ENCODE measurements around the gene RHOB.
"Not testable (repeated sequence)": the region's sequence is repeated elsewhere in the genome, so short reads cannot be mapped to it uniquely, and the experiment has no call there.

Gene RHOB

DNA sequence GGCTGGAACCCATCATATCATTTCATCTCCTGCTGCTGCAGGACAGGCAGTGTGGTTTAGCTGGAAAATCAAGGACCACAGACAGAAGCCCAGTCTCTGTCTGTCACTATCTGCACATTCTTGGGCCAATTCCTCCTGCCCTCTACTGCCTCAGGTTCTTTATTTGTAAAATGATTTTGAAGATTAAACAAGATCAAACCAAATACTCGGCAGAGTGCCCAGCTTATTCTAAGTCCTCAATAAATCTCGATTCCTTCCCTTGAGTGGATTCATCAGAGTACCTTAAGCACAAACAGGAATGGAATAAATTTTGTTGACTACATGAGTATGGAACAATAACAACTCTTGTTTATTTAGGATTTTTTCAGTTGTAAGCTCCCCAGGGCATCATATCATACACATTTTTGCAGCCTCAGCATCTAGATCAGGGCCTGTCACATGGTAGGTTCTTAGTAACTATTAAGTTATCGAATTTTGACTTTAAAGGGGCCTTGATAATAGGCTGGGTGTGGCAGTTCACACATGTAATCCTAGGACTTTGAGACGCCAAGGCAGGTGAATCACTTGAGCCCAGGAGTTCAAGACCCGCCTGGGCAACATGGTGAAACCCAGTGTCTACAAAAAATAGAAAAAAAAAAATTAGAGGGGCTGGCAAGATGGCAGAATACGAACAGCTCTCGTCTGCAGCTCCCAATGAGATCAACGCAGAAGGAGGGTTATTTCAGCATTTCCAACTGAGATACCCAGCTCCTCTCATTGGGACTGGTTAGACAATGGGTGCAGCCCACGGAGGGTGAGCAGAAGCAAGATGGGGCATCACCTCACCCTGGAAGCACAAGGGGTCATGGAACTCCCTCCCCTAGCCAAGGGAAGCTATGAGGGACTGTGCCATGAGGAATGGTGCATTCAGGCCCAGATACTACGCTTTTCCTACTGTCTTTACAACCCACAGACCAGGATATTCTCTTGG lies 11.1 kb downstream of the RHOB start:
- no peaks in the 10 kb centered on the region for H3K9me3 ChIP-seq
- H3K4me1 ChIP-seq, result peaks cover 0 to 19% (median 1%) of the 10 kb centered on the region in 4 donors
- peak; percentile 4 to 13 for DNase-seq
- H3K36me3 ChIP-seq, result no peaks in the 10 kb centered on the region
- TF ChIP-seq, protein P1, sequence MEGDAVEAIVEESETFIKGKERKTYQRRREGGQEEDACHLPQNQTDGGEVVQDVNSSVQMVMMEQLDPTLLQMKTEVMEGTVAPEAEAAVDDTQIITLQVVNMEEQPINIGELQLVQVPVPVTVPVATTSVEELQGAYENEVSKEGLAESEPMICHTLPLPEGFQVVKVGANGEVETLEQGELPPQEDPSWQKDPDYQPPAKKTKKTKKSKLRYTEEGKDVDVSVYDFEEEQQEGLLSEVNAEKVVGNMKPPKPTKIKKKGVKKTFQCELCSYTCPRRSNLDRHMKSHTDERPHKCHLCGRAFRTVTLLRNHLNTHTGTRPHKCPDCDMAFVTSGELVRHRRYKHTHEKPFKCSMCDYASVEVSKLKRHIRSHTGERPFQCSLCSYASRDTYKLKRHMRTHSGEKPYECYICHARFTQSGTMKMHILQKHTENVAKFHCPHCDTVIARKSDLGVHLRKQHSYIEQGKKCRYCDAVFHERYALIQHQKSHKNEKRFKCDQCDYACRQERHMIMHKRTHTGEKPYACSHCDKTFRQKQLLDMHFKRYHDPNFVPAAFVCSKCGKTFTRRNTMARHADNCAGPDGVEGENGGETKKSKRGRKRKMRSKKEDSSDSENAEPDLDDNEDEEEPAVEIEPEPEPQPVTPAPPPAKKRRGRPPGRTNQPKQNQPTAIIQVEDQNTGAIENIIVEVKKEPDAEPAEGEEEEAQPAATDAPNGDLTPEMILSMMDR (IDR thresholded peaks at IDR 0.05), result no peak
- H3K4me3 ChIP-seq, result no peak overlapping the region
- H3K27me3 ChIP-seq, result no peaks in the 10 kb centered on the region
- no peak overlapping the region for H3K27ac ChIP-seq
- intact Hi-C loops (cut with DNase I; ENCODE audit: low total_unique reads), result no loop called here

DNA sequence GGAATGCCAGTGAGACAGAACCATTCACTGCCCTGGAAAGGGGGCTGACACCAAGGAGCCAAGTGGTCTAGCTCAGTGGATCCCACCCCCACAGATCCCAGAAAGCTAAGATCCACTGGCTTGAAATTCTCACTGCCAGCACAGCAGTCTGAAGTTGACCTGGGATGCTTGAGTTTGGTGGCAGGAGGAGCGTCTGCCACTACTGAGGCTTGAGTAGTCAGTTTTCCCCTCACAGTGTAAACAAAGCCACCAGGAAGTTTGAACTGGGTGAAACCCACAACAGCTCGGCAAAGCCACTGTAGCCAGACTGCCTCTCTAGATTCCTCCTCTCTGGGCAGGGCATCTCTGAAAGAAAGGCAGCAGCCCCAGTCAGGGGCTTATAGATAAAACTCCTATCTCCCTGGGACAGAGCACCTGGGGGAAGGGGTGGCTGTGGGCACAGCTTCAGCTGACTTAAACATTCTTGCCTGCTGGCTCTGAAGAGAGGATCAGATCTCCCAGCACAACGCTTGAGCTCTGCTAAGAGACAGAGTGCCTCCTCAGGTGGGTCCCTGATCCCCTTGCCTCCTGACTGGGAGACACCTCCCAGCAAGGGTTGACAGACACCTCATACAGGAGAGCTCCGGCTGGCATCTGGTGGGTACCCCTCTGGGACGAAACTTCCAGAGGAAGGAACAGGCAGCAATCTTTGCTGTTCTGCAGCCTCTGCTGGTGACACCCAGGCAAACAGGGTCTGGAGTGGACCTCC lies 12.0 kb downstream of the RHOB start:
- H3K4me3 ChIP-seq; H3K27me3 ChIP-seq; H3K36me3 ChIP-seq; H3K9me3 ChIP-seq; intact Hi-C loops (cut with DNase I; ENCODE audit: low total_unique reads); H3K27ac ChIP-seq: not testable (repeated sequence)
- peaks cover 0 to 19% (median 0%) of the 10 kb centered on the region in 4 donors for H3K4me1 ChIP-seq
- peak; percentile 10 to 33 for DNase-seq

DNA sequence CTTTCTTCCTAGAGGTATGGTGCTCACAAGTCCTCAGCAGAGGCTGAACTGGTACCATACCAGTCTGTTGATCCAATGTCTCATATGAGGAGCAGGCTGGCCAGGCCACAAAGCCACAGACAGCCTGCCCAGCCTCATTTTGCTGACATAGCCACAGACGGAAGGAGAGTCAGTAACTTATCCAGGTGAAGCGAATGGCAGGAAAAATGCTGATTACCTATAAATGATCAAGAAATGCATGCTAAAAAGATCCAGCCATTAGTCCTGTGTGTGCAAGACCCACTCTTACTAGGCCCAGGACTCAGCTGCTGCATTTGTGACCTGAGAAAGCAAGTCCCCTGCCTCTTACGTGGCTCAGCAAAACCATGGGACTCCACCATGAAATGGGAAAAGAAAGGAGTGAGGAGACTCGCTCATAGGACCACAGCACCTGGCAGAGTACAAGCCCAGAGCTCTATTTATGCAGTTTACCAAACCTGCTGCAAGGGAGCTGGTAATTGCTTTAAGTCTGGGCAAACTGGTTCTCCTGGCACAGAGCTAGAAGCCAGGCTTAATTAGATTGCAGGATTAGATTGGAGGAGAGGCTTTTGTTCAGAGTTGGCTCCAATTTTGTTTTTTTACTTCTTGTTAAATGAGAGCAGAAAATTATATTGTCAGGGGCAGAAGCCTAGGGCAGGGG lies 19.0 kb downstream of the RHOB start:
- no peaks in the 10 kb centered on the region for H3K36me3 ChIP-seq
- DNase-seq, result peak; percentile 7 to 40
- H3K4me3 ChIP-seq, result no peak overlapping the region
- intact Hi-C loops (cut with DNase I; ENCODE audit: low total_unique reads), result no loop called here
- H3K4me1 ChIP-seq, result peaks cover 0 to 24% (median 0%) of the 10 kb centered on the region in 4 donors
- H3K27me3 ChIP-seq, result no peaks in the 10 kb centered on the region
- TF ChIP-seq, protein P1 (IDR thresholded peaks at IDR 0.05), result no peak
- no peak overlapping the region for H3K27ac ChIP-seq
- no peaks in the 10 kb centered on the region for H3K9me3 ChIP-seq

DNA sequence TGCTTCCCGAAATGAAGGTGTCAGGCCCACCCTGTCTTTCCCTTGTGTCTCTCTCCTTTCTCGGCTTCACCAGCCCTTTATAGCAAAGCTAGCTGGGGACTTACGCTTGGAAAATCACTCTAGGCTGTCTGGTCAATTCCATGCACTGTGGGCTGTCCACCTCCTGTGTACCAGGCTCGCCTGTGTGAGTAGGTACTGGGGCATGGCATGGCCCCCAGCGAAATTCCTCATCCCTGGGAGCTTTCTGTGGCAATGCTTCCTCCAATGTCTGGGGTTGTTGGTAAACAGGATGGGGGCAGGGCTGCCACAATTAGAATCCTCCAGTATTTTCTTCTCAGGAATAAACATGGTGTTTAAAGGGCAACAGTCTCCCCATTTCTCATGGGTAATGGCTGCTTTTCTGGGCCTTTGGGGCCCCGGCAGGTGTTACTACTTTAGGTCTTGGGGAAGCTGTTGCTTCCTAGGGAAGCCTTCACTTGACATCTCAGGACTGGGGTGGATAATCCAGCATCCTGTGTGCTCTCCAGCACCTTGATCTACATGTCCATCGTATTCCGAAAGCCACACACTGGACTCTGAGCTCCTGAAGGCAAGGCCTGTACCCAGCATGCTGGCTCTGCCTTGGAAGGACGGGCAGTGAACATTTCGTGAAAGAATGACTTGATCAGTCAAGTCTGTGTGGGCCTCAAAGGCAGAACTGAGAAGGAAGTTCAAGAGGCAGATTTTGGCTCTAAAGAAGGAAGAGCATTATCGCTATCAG lies 21.1 kb downstream of the RHOB start:
- intact Hi-C loops (cut with DNase I; ENCODE audit: low total_unique reads), result no loop called here
- H3K4me3 ChIP-seq, result no peak overlapping the region
- no peaks in the 10 kb centered on the region for H3K9me3 ChIP-seq
- H3K27me3 ChIP-seq, result no peaks in the 10 kb centered on the region
- no peaks in the 10 kb centered on the region for H3K36me3 ChIP-seq
- peak; percentile 7 to 20 for DNase-seq
- TF ChIP-seq, protein P1 (IDR thresholded peaks at IDR 0.05), result no peak
- H3K4me1 ChIP-seq, result peaks cover 0 to 24% (median 0%) of the 10 kb centered on the region in 4 donors
- H3K27ac ChIP-seq, result no peak overlapping the region

DNA sequence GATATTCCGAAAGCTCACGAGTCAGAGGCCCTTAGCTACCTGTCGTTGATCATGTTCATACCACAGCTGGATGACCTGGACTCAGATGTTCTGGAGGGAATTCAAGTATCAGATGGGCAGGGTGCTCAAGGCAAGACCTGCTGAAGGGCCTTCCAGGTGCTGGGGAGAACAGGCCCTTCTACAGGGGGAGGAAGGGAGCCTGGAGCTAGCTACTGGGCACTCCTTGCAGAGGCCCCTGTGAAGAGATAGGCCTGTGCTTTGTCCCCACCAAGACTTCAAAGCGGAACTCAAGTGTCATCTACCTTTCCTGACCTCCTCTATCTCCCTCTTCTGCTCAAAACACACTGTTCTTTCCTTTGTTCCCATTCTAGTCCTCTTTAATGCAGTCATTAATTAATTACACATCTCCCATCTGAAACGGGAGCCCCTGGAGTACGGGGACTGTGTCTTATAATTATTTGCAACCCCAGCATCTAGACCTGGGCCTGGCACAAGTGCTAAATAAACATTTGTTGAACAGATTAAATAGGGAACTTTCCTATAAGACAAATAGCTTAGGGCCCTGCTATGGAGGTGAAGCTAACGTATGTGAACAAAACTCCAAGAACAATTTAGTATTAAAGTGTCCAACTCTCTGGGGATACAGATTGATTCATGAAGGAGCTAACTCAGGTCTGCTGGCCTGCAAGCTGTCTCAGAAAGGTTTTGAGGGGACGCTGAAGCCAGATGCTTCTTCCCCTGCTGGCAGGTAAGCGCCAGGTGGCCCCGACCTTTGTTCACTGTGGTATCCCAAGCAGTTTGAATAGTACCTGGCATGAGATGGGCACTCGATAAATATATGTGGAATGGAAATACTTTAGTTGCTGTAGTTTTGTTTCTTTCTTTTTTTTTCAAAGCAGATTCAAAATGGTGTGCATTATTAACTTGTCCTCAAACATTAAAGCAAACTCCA lies 22.0 kb downstream of the RHOB start:
- H3K4me3 ChIP-seq, result no peak overlapping the region
- H3K4me1 ChIP-seq, result peaks cover 0 to 24% (median 0%) of the 10 kb centered on the region in 4 donors
- no peaks in the 10 kb centered on the region for H3K9me3 ChIP-seq
- no peaks in the 10 kb centered on the region for H3K36me3 ChIP-seq
- intact Hi-C loops (cut with DNase I; ENCODE audit: low total_unique reads), result no loop called here
- no peak overlapping the region for H3K27ac ChIP-seq
- peak; percentile 7 to 27 for DNase-seq
- TF ChIP-seq, protein P1 (IDR thresholded peaks at IDR 0.05), result no peak
- no peaks in the 10 kb centered on the region for H3K27me3 ChIP-seq
